ENCODE measurements around the gene STATH. TPM values are rescaled to one million over a fixed set of nuclear protein-coding genes. Genes with fewer than 3 reads are reported as not detected.
"Not testable (repeated sequence)": the region's sequence is repeated elsewhere in the genome, so short reads cannot be mapped to it uniquely, and the experiment has no call there.

Gene STATH
- total and polyA plus RNA-seq, 9 donors: not detected

DNA sequence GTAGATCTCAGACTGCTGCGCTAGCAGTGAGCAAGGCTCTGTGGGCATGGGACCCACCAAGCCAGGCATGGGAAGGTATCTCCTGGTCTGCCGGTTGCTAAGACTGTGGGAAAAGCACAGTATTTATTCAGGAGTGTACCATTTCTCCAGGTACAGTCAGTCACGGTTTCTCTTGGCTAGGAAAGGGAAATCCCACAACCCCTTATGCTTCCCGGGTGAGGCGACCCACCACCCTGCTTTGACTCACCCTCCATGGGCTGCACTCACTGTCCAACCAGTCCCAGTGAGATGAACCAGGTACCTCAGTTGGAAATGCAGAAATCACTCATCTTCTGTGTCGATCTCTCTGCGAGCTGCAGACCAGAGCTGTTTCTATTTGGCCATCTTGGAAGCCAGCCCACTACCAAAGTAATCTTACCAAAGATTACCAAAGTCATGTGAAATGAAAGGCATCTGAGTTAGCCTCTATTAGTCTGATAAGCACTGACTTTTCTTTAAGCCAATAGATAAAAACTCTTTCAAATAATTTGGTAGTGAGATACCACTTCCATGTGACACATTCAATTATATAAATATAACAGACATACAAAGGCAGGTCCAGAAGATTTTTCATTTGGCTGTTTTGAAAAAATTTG lies 46.0 kb downstream of the STATH start:
- Histone ChIP-seq H3K4me1 (ENCODE audit: insufficient read depth) (no peaks in the 10 kb centered on the region), H3K36me3 (no peaks in the 10 kb centered on the region), H3K27ac (no peak overlapping the region), H3K9me3 (no peaks in the 10 kb centered on the region), H3K27me3 (no peaks in the 10 kb centered on the region), H3K4me3 (no peak overlapping the region)
- DNase-seq: no peak
- 85 to 91% (median 87%) methylated on average over 7 of the region's 7 CpGs for WGBS, 3 donors
- intact Hi-C loops (cut with DNase I): no loop called here
- TF ChIP-seq EP300 (IDR thresholded peaks at IDR 0.05) (no peak), POLR2A (IDR thresholded peaks at IDR 0.05) (no peak), CTCF (IDR thresholded peaks at IDR 0.05) (no peak)

GRCh38 chr4:70050138-70050537 lies 54.4 kb downstream of the STATH start, which contains the start of gene HTN1:
Gene HTN1, plus strand, starts transcription at chr4:70050438. Its CDS starts 2,639 bp downstream, at chr4:70053077.
- DNase-seq: not testable (repeated sequence)
- 76 to 83% (median 80%) methylated on average over 5 to 6 of the region's 6 CpGs for WGBS, 3 donors

More at GRCh38 chr4:70050138-70050537, 54.4 kb downstream of the STATH start, which contains the start of gene HTN1:
- H3K4me1 ChIP-seq (ENCODE audit: insufficient read depth); H3K27ac ChIP-seq; intact Hi-C loops (cut with DNase I); H3K9me3 ChIP-seq; H3K36me3 ChIP-seq; H3K27me3 ChIP-seq; H3K4me3 ChIP-seq: not testable (repeated sequence)

Other genes with a start within 250 kb of the STATH start
- 1 to 10 TPM in 2 of 7 donors, under 1 TPM in 5; 0.23 to 6.4 (median 0.72) TPM for gene SULT1B1, start 235.3 kb upstream of the STATH start, total RNA-seq
- gene SULT1B1, start 235.3 kb upstream of the STATH start, polyA plus RNA-seq: under 1 TPM; 0.82 to 0.90 TPM
- under 1 TPM in 5 of 7 donors, not detected in 2; 0.12 to 0.65 (median 0.25) TPM for gene SULT1E1, start 135.8 kb upstream of the STATH start, total RNA-seq
- gene SULT1E1, start 135.8 kb upstream of the STATH start, polyA plus RNA-seq: under 1 TPM in 1 of 2 donors, not detected in 1; 0.17 TPM
- not detected for gene CSN1S1, start 64.9 kb upstream of the STATH start, total RNA-seq
- gene CSN1S1, start 64.9 kb upstream of the STATH start, polyA plus RNA-seq: not detected
- not detected for gene CSN2, start 30.2 kb upstream of the STATH start, total RNA-seq
- not detected for gene CSN2, start 30.2 kb upstream of the STATH start, polyA plus RNA-seq
- not detected for gene HTN3, start 32.5 kb downstream of the STATH start, total RNA-seq
- gene HTN3, start 32.5 kb downstream of the STATH start, polyA plus RNA-seq: not detected
- gene HTN1, start 54.5 kb downstream of the STATH start, total RNA-seq: not detected
- not detected for gene HTN1, start 54.5 kb downstream of the STATH start, polyA plus RNA-seq
- not detected for gene PRR27, start 158.3 kb downstream of the STATH start, total RNA-seq
- not detected for gene PRR27, start 158.3 kb downstream of the STATH start, polyA plus RNA-seq
- not detected for gene ODAM, start 199.8 kb downstream of the STATH start, total RNA-seq
- gene ODAM, start 199.8 kb downstream of the STATH start, polyA plus RNA-seq: 1 to 10 TPM in 1 of 2 donors, not detected in 1; 1.8 TPM
- not detected for gene FDCSP, start 230.2 kb downstream of the STATH start, total RNA-seq
- 10 to 100 TPM in 1 of 2 donors, not detected in 1; 18.3 TPM for gene FDCSP, start 230.2 kb downstream of the STATH start, polyA plus RNA-seq
- gene CSN3, start 246.6 kb downstream of the STATH start, total RNA-seq: not detected
- gene CSN3, start 246.6 kb downstream of the STATH start, polyA plus RNA-seq: not detected

Measured in ovary (tissue), 9 donors.